CD14-positive monocyte (primary cell): ENCODE results near the gene APBA3. TPM values are rescaled to one million over a fixed set of nuclear protein-coding genes. Genes with fewer than 3 reads are reported as not detected.

Source experiments
- DNase-seq, 3 donors: peaks; one replicate each; pipeline ENCODE4 v3.0.0-alpha.2; 2011 to 2022
- H2AFZ ChIP-seq: 2 replicates; pipeline ENCODE4 v1.6.0; 2012; ENCODE audit warnings: mild to moderate bottlenecking, low read depth, low read length, inconsistent platforms; ENCODE audit not compliant: insufficient read depth, poor library complexity, severe bottlenecking
- H3K27ac ChIP-seq, 2 donors: 1 replicate in 1 of 2; 2 replicates in 1 of 2; pipeline ENCODE4 v1.5.1; 2012 to 2013; ENCODE audit warnings: low read length in 2 of 2, control low read depth in 1 of 2, inconsistent platforms in 1 of 2, low read depth in 1 of 2, mild to moderate bottlenecking in 1 of 2
- H3K27me3 ChIP-seq, 2 donors: one replicate each; pipeline versions ENCODE4 v1.6.0 to v1.6.1; 2011 to 2013; ENCODE audit warnings: low read length in 2 of 2; ENCODE audit not compliant: control insufficient read depth in 2 of 2, insufficient read depth in 2 of 2
- H3K36me3 ChIP-seq, 2 donors: replicated peaks in 1 of 2; 1 replicate in 1 of 2; 2 replicates in 1 of 2; pipeline versions ENCODE4 v1.5.1 to v1.6.1; 2012 to 2013; ENCODE audit warnings: low read length in 2 of 2, control low read depth in 1 of 2, inconsistent platforms in 1 of 2, mild to moderate bottlenecking in 1 of 2; ENCODE audit not compliant: insufficient read depth in 2 of 2, control insufficient read depth in 1 of 2
- H3K4me1 ChIP-seq, 2 donors: 1 replicate in 1 of 2; 2 replicates in 1 of 2; pipeline versions ENCODE4 v1.5.1 to v1.6.1; 2012 to 2013; ENCODE audit warnings: low read length in 2 of 2, control low read depth in 1 of 2, inconsistent platforms in 1 of 2, mild to moderate bottlenecking in 1 of 2, moderate library complexity in 1 of 2; ENCODE audit not compliant: insufficient read depth in 2 of 2, control insufficient read depth in 1 of 2
- H3K4me2 ChIP-seq: replicated peaks from 2 replicates; pipeline ENCODE3; 2012; ENCODE audit warnings: low read length, moderate library complexity, mild to moderate bottlenecking; ENCODE audit not compliant: poor library complexity, severe bottlenecking; ENCODE audit errors: extremely low read depth
- H3K4me3 ChIP-seq, 3 experiments: fragments of 200-600 bp in 1 of 3; sonication (generic) in 1 of 3; replicated peaks in 1 of 3; 1 replicate in 2 of 3; 2 replicates in 1 of 3; pipeline ENCODE4 v1.5.1; 2011 to 2013; ENCODE audit warnings: low read length in 3 of 3, mild to moderate bottlenecking in 3 of 3, control low read depth in 2 of 3, low read depth in 2 of 3, inconsistent platforms in 1 of 3, moderate library complexity in 1 of 3
- H3K79me2 ChIP-seq: 2 replicates; pipeline ENCODE4 v1.6.0; 2012; ENCODE audit warnings: mild to moderate bottlenecking, control low read depth, inconsistent platforms, low read length, moderate library complexity; ENCODE audit not compliant: insufficient read depth
- H3K9ac ChIP-seq: 2 replicates; pipeline ENCODE4 v1.6.0; 2017; ENCODE audit warnings: low read length, mild to moderate bottlenecking; ENCODE audit not compliant: insufficient read depth, poor library complexity, severe bottlenecking
- H3K9me3 ChIP-seq, 2 donors: replicated peaks in 1 of 2; 1 replicate in 1 of 2; 2 replicates in 1 of 2; pipeline versions ENCODE4 v1.5.1 to v1.6.1; 2012 to 2013; ENCODE audit warnings: low read length in 2 of 2, control low read depth in 1 of 2; ENCODE audit not compliant: control insufficient read depth in 1 of 2, insufficient read depth in 1 of 2
- H4K20me1 ChIP-seq: 2 replicates; pipeline ENCODE4 v1.6.0; 2012; ENCODE audit warnings: mild to moderate bottlenecking, low read length, control low read depth, moderate library complexity; ENCODE audit not compliant: insufficient read depth
- H3K27ac Mint-ChIP-seq, 7 donors: one replicate each; pipeline ENCODE4 v1.8.0; 2020; ENCODE audit warnings: mild to moderate bottlenecking in 7 of 7, mixed read lengths in 7 of 7, moderate library complexity in 6 of 7, inconsistent platforms in 2 of 7
- H3K27me3 Mint-ChIP-seq, 3 donors: one replicate each; pipeline ENCODE4 v1.8.0; 2021 to 2022; ENCODE audit warnings: low read depth in 3 of 3, mild to moderate bottlenecking in 3 of 3, mixed read lengths in 3 of 3, moderate library complexity in 3 of 3, inconsistent platforms in 1 of 3
- H3K36me3 Mint-ChIP-seq, 2 donors: one replicate each; pipeline ENCODE4 v1.8.0; 2020; ENCODE audit warnings: mixed read lengths in 2 of 2, inconsistent platforms in 1 of 2, mild to moderate bottlenecking in 1 of 2
- H3K4me1 Mint-ChIP-seq: one replicate; pipeline ENCODE4 v1.8.0; 2020; ENCODE audit warnings: mild to moderate bottlenecking, mixed read lengths
- H3K4me3 Mint-ChIP-seq, 2 donors: one replicate each; pipeline ENCODE4 v1.8.0; 2020; ENCODE audit warnings: mild to moderate bottlenecking in 2 of 2, mixed read lengths in 2 of 2, moderate library complexity in 1 of 2
- H3K9me3 Mint-ChIP-seq, 7 donors: one replicate each; pipeline ENCODE4 v1.8.0; 2020 to 2022; ENCODE audit warnings: mixed read lengths in 7 of 7, mild to moderate bottlenecking in 6 of 7, moderate library complexity in 6 of 7, inconsistent platforms in 2 of 7
- WGBS: methylation state at CpG from one replicate; pipeline ENCODE4 v1.1.5; 2013; ENCODE audit warnings: missing lambda C conversion rate; ENCODE audit not compliant: insufficient coverage; 5-methylcytosine and 5-hydroxymethylcytosine counted together
- intact Hi-C, 2 donors: fragments of 100-400 bp; cut with micrococcal nuclease; formaldehyde crosslinking; loops; one replicate each; pipeline versions ENCODE4 v1.15.0 to v1.15.1; 2023
- polyA plus RNA-seq, 3 donors: library from polyadenylated mRNA; depleted of rRNA in 1 of 3; unstranded in 2 of 3; stranded (reverse) in 1 of 3; fragments of 300-500 nt in 2 of 3; fragments of >200 nt in 1 of 3; fragmentation: Illumina TruSeq in 2 of 3; gene quantifications; 1 replicate in 2 of 3; 2 replicates in 1 of 3; pipeline ENCODE4 v1.2.3, GENCODE V29; 2012 to 2021
- TF ChIP-seq, protein P1 (sequence below): fragments of 200-600 bp; IDR thresholded peaks from one replicate; pipeline ENCODE4 v1.8.0; 2022; ENCODE audit warnings: antibody characterized with exemption, mild to moderate bottlenecking

The APBA3 gene
- polyA plus RNA-seq, 3 donors: 14.5 to 23.1 (median 16.1) TPM

DNA sequence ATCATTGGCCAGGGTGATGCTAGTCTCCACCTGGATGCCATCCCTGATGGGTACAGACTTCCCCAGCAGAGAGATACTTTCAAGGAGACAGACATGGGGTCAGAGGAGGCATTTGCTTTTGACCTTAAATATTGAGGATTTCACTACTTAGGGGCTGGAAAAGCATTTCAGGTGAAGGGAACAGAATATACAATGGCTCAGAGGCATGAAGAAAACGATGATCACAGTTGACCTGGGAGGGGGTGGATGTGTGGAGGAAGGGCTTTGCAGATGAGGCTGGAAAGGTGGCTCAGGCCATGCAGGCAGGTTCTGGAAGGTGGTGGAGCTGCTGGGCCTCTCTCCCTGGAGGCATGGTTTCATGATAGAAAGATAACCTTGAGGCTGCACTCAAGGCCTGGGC, 20.8 kb upstream of the APBA3 start:
- H3K4me3 ChIP-seq: no peak overlapping the region
- Mint-ChIP-seq H3K36me3 (peaks cover 1 to 7% of the 10 kb centered on the region in 2 donors), H3K27ac (no peak overlapping the region), H3K4me1 (peaks cover 9% of the 10 kb centered on the region), H3K9me3 (peaks cover 19 to 35% (median 23%) of the 10 kb centered on the region in 7 donors), H3K4me3 (no peak overlapping the region), H3K27me3 (peaks cover 14 to 26% (median 15%) of the 10 kb centered on the region in 3 donors)
- no peak overlapping the region for H3K4me2 ChIP-seq
- no peaks in the 10 kb centered on the region for H3K36me3 ChIP-seq
- DNase-seq: no peak
- TF ChIP-seq, protein P1, sequence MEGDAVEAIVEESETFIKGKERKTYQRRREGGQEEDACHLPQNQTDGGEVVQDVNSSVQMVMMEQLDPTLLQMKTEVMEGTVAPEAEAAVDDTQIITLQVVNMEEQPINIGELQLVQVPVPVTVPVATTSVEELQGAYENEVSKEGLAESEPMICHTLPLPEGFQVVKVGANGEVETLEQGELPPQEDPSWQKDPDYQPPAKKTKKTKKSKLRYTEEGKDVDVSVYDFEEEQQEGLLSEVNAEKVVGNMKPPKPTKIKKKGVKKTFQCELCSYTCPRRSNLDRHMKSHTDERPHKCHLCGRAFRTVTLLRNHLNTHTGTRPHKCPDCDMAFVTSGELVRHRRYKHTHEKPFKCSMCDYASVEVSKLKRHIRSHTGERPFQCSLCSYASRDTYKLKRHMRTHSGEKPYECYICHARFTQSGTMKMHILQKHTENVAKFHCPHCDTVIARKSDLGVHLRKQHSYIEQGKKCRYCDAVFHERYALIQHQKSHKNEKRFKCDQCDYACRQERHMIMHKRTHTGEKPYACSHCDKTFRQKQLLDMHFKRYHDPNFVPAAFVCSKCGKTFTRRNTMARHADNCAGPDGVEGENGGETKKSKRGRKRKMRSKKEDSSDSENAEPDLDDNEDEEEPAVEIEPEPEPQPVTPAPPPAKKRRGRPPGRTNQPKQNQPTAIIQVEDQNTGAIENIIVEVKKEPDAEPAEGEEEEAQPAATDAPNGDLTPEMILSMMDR: no peak
- H3K4me1 ChIP-seq: peaks cover 7 to 15% of the 10 kb centered on the region in 2 donors
- intact Hi-C loops: no loop called here
- peaks cover 0 to 13% of the 10 kb centered on the region in 2 donors for H3K27me3 ChIP-seq
- WGBS: 100% methylated on average over 1 of the region's 1 CpG
- H3K79me2 ChIP-seq: no peaks in the 10 kb centered on the region
- H3K27ac ChIP-seq: no peak overlapping the region
- no peak overlapping the region for H3K9ac ChIP-seq
- peaks cover 22 to 32% of the 10 kb centered on the region in 2 donors for H3K9me3 ChIP-seq
- no peaks in the 10 kb centered on the region for H4K20me1 ChIP-seq
- no peak overlapping the region for H2AFZ ChIP-seq

- H3K4me2 ChIP-seq: no peak overlapping the region
- TF ChIP-seq, protein P1: no peak
- no peak overlapping the region for H3K9ac ChIP-seq
- H3K27me3 Mint-ChIP-seq: peaks cover 12 to 19% (median 16%) of the 10 kb centered on the region in 3 donors
- no peak for DNase-seq
- no peaks in the 10 kb centered on the region for H4K20me1 ChIP-seq
- H2AFZ ChIP-seq: no peak overlapping the region
- peaks cover 7 to 15% of the 10 kb centered on the region in 2 donors for H3K4me1 ChIP-seq
- H3K27ac Mint-ChIP-seq: no peak overlapping the region
- H3K9me3 ChIP-seq: peaks cover 22 to 32% of the 10 kb centered on the region in 2 donors
- no peaks in the 10 kb centered on the region for H3K79me2 ChIP-seq
- H3K36me3 Mint-ChIP-seq: peaks cover 1 to 7% of the 10 kb centered on the region in 2 donors
- no peak overlapping the region for H3K27ac ChIP-seq
- intact Hi-C loops: no loop called here
- peaks cover 0 to 10% of the 10 kb centered on the region in 2 donors for H3K27me3 ChIP-seq
- H3K4me1 Mint-ChIP-seq: peaks cover 9% of the 10 kb centered on the region
- H3K36me3 ChIP-seq: no peaks in the 10 kb centered on the region
- WGBS: no CpG with 5 or more reads among the region's 2 CpGs
- H3K4me3 Mint-ChIP-seq: no peak overlapping the region
- H3K9me3 Mint-ChIP-seq: peaks cover 19 to 35% (median 23%) of the 10 kb centered on the region in 7 donors
- no peak overlapping the region for H3K4me3 ChIP-seq
Measured at GRCh38 chr19:3781603-3782002, 20.1 kb upstream of the APBA3 start.
